Measurements from ENCODE around the gene RNU7-1. TPM values are rescaled to one million over a fixed set of nuclear protein-coding genes. Genes with fewer than 3 reads are reported as not detected.
A peak's percentile ranks its signal among the peaks of the same experiment; 100 is the strongest.

RNU7-1 gene
- total RNA-seq, 1 donor from 2014 or later: not detected

DNA sequence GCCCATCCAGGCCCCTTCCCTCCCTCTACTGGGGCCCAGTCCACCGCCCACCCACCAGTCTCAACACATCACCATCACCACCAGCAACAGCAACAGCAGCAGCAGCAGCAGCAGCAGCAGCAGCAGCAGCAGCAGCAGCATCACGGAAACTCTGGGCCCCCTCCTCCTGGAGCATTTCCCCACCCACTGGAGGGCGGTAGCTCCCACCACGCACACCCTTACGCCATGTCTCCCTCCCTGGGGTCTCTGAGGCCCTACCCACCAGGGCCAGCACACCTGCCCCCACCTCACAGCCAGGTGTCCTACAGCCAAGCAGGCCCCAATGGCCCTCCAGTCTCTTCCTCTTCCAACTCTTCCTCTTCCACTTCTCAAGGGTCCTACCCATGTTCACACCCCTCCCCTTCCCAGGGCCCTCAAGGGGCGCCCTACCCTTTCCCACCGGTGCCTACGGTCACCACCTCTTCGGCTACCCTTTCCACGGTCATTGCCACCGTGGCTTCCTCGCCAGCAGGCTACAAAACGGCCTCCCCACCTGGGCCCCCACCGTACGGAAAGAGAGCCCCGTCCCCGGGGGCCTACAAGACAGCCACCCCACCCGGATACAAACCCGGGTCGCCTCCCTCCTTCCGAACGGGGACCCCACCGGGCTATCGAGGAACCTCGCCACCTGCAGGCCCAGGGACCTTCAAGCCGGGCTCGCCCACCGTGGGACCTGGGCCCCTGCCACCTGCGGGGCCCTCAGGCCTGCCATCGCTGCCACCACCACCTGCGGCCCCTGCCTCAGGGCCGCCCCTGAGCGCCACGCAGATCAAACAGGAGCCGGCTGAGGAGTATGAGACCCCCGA is 6.8 kb upstream of the RNU7-1 start:
- peaks cover 48% of the 10 kb centered on the region for H3K4me1 Mint-ChIP-seq (ENCODE audit: low read depth)
- intact Hi-C loops (cut with micrococcal nuclease): no loop called here
- peak overlapping the region; percentile 80 for H3K4me3 Mint-ChIP-seq (ENCODE audit: low read depth)
- H3K27me3 Mint-ChIP-seq (ENCODE audit: low read depth): no peaks in the 10 kb centered on the region
- no peaks in the 10 kb centered on the region for H3K9me3 Mint-ChIP-seq
- H3K36me3 Mint-ChIP-seq (ENCODE audit: low read depth): peaks cover 60% of the 10 kb centered on the region
- DNase-seq (ENCODE audit: low spot score): peak; percentile 65
- peak overlapping the region; percentile 95 for H3K27ac Mint-ChIP-seq

DNA sequence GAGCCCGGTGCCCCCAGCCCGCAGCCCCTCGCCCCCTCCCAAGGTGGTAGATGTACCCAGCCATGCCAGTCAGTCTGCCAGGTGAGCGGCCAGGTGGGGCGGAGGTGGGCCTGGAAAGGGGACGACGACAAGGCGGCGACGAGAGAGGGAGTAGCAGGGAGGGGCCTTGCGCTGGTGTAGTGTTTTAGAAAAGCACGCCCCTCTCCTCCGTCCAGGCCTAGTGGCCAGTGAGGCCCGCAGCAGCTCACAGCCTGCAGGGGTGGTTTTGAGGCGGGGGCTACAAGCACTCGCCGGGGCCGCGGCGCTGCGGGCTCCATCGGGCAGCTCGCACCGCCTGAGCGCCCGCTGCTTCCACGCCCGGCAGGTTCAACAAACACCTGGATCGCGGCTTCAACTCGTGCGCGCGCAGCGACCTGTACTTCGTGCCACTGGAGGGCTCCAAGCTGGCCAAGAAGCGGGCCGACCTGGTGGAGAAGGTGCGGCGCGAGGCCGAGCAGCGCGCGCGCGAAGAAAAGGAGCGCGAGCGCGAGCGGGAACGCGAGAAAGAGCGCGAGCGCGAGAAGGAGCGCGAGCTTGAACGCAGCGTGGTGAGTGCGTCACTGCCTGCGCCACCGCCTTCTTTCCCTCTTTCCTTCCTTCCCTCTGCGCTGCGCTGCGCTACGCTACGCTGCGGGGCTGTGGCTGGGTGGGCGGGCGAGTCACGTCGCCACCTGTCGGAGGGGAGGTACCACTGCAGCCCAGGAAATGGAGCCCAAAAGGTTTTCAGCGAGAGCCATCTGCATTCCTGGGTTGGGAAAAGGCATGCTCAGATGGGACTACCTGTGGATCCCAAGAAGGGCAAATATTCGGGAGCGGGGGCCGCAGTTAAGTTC is 5.9 kb upstream of the RNU7-1 start:
- H3K4me1 Mint-ChIP-seq (ENCODE audit: low read depth): peaks cover 44% of the 10 kb centered on the region

DNA sequence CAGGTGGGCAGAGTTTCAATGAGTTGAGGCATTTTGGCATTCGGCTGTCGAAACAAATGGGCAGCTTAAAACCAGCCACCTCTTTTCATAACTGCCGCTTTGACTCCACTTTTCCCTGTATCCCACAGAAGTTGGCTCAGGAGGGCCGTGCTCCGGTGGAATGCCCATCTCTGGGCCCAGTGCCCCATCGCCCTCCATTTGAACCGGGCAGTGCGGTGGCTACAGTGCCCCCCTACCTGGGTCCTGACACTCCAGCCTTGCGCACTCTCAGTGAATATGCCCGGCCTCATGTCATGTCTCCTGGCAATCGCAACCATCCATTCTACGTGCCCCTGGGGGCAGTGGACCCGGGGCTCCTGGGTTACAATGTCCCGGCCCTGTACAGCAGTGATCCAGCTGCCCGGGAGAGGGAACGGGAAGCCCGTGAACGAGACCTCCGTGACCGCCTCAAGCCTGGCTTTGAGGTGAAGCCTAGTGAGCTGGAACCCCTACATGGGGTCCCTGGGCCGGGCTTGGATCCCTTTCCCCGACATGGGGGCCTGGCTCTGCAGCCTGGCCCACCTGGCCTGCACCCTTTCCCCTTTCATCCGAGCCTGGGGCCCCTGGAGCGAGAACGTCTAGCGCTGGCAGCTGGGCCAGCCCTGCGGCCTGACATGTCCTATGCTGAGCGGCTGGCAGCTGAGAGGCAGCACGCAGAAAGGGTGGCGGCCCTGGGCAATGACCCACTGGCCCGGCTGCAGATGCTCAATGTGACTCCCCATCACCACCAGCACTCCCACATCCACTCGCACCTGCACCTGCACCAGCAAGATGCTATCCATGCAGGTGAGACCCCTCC is 5.0 kb upstream of the RNU7-1 start:
- H3K9me3 Mint-ChIP-seq: no peaks in the 10 kb centered on the region
- H3K27me3 Mint-ChIP-seq (ENCODE audit: low read depth): no peaks in the 10 kb centered on the region
- peak overlapping the region; percentile 95 for H3K27ac Mint-ChIP-seq
- no peak for DNase-seq (ENCODE audit: low spot score)
- H3K36me3 Mint-ChIP-seq (ENCODE audit: low read depth): peaks cover 60% of the 10 kb centered on the region
- intact Hi-C loops (cut with micrococcal nuclease): loop anchor here (1.0 kb wide), 1 partner anchor 14 kb away; no protein-coding TSS in a partner anchor
- H3K4me1 Mint-ChIP-seq (ENCODE audit: low read depth): peaks cover 41% of the 10 kb centered on the region
- peak overlapping the region; percentile 80 for H3K4me3 Mint-ChIP-seq (ENCODE audit: low read depth)

More for the DNA sequence above, 5.9 kb upstream of the RNU7-1 start:
- peaks cover 66% of the 10 kb centered on the region for H3K36me3 Mint-ChIP-seq (ENCODE audit: low read depth)
- H3K27ac Mint-ChIP-seq: peak overlapping the region; percentile 95
- H3K9me3 Mint-ChIP-seq: no peaks in the 10 kb centered on the region
- peak; percentile 93 for DNase-seq (ENCODE audit: low spot score)
- peak overlapping the region; percentile 80 for H3K4me3 Mint-ChIP-seq (ENCODE audit: low read depth)
- no peaks in the 10 kb centered on the region for H3K27me3 Mint-ChIP-seq (ENCODE audit: low read depth)
- intact Hi-C loops (cut with micrococcal nuclease): loop anchor here (1.0 kb wide), 1 partner anchor 13 kb away; no protein-coding TSS in a partner anchor

DNA sequence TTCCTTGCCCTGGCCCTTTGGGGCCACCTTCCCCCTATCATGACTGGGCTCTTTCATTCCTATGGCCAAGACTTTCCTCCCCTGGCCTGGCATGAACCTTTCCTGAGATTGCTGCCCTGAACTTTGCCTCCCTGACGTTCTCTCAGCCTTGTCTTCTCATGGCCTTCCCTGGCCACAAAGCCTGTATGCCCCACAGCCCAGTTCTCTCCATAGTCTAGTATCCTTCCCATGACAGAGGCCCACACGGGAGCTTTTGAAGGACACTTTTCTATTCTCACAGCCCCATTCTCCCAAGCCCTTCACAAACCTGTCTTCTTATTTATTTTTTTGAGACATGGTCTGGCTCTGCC is 4.5 kb upstream of the RNU7-1 start:
- DNase-seq (ENCODE audit: low spot score): no peak
- Mint-ChIP-seq H3K4me3 (ENCODE audit: low read depth) (peak overlapping the region; percentile 56), H3K27ac (peak overlapping the region; percentile 51), H3K27me3 (ENCODE audit: low read depth) (no peaks in the 10 kb centered on the region), H3K9me3 (no peaks in the 10 kb centered on the region), H3K4me1 (ENCODE audit: low read depth) (peaks cover 38% of the 10 kb centered on the region), H3K36me3 (ENCODE audit: low read depth) (peaks cover 55% of the 10 kb centered on the region)
- intact Hi-C loops (cut with micrococcal nuclease): no loop called here

DNA sequence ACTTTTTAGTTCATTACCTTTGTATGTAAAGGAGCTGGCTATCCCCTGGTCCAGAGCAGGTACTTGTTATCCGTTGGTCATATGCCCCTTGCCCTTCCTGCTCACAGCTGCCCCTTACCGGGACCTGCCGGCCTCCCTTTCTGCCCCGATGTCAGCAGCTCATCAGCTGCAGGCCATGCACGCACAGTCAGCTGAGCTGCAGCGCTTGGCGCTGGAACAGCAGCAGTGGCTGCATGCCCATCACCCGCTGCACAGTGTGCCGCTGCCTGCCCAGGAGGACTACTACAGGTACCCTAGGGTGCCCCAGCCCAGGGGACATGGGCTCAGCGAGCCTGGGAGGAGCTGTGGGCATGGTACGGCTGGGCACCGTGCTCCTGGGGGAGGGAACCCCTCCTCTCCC is 2.3 kb upstream of the RNU7-1 start:
- no peak for DNase-seq (ENCODE audit: low spot score)
- Mint-ChIP-seq H3K36me3 (ENCODE audit: low read depth) (peaks cover 39% of the 10 kb centered on the region), H3K27me3 (ENCODE audit: low read depth) (no peaks in the 10 kb centered on the region), H3K9me3 (no peaks in the 10 kb centered on the region), H3K4me1 (ENCODE audit: low read depth) (peaks cover 37% of the 10 kb centered on the region), H3K27ac (peak overlapping the region; percentile 63), H3K4me3 (ENCODE audit: low read depth) (no peak overlapping the region)
- intact Hi-C loops (cut with micrococcal nuclease): loop anchor here (5.0 to 10.0 kb wide), 3 partner anchors 76 to 1054 kb away; partner anchors contain the start of genes C1RL and LPCAT3

DNA sequence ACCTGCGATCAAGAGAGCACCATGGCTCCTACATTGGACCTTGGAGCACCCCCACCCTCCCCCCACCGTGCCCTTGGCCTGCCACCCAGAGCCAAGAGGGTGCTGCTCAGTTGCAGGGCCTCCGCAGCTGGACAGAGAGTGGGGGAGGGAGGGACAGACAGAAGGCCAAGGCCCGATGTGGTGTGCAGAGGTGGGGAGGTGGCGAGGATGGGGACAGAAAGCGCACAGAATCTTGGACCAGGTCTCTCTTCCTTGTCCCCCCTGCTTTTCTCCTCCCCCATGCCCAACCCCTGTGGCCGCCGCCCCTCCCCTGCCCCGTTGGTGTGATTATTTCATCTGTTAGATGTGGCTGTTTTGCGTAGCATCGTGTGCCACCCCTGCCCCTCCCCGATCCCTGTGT is 1.8 kb upstream of the RNU7-1 start:
- Mint-ChIP-seq H3K27me3 (ENCODE audit: low read depth) (no peaks in the 10 kb centered on the region), H3K4me1 (ENCODE audit: low read depth) (peaks cover 34% of the 10 kb centered on the region), H3K36me3 (ENCODE audit: low read depth) (peaks cover 35% of the 10 kb centered on the region), H3K27ac (no peak overlapping the region), H3K4me3 (ENCODE audit: low read depth) (no peak overlapping the region), H3K9me3 (no peaks in the 10 kb centered on the region)
- intact Hi-C loops (cut with micrococcal nuclease): loop anchor here (5.0 to 10.0 kb wide), 3 partner anchors 76 to 1053 kb away; partner anchors contain the start of genes C1RL and LPCAT3
- DNase-seq (ENCODE audit: low spot score): no peak

DNA sequence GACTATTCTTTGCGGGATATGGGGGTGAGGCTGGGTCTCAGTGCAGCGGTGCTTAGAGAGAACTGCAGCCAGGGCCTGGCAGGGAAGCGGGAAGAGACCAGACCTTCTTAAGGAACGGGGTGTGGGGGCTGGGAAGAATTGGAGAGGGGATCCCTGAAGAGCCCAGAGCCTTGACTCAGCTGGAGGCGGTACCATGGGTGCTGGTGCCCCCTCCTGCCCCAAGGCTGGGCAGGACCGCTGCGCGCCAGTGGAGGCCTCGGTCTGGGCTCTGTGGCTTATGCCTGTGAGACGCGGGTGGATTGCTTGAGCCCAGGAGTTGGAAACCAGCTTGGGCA is 1.3 kb upstream of the RNU7-1 start:
- peak overlapping the region; percentile 99 for H3K27ac Mint-ChIP-seq
- peaks cover 37% of the 10 kb centered on the region for H3K36me3 Mint-ChIP-seq (ENCODE audit: low read depth)
- no peaks in the 10 kb centered on the region for H3K27me3 Mint-ChIP-seq (ENCODE audit: low read depth)
- intact Hi-C loops (cut with micrococcal nuclease): loop anchor here (5.0 to 10.0 kb wide), 3 partner anchors 75 to 1053 kb away; partner anchors contain the start of genes C1RL and LPCAT3
- no peak for DNase-seq (ENCODE audit: low spot score)
- no peak overlapping the region for H3K4me3 Mint-ChIP-seq (ENCODE audit: low read depth)
- no peaks in the 10 kb centered on the region for H3K9me3 Mint-ChIP-seq
- peaks cover 38% of the 10 kb centered on the region for H3K4me1 Mint-ChIP-seq (ENCODE audit: low read depth)

DNA sequence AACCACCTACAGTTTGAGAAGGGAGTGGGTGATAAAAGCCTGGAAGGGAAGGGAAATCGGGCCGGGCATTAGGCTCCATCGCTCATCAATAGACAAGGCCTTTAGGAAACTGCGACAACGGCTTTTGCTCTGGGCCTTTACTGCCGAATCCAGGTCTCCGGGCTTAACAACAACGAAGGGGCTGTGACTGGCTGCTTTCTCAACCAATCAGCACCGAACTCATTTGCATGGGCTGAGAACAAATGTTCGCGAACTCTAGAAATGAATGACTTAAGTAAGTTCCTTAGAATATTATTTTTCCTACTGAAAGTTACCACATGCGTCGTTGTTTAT is 261 bp upstream of the RNU7-1 start:
- DNase-seq (ENCODE audit: low spot score): peak; percentile 76
- no peaks in the 10 kb centered on the region for H3K27me3 Mint-ChIP-seq (ENCODE audit: low read depth)
- intact Hi-C loops (cut with micrococcal nuclease): loop anchor here (1.0 to 10.0 kb wide), 4 partner anchors 52 to 1051 kb away; partner anchors contain the start of genes C1RL and LPCAT3
- no peaks in the 10 kb centered on the region for H3K9me3 Mint-ChIP-seq
- H3K27ac Mint-ChIP-seq: peak overlapping the region; percentile 99
- peaks cover 45% of the 10 kb centered on the region for H3K4me1 Mint-ChIP-seq (ENCODE audit: low read depth)
- peaks cover 39% of the 10 kb centered on the region for H3K36me3 Mint-ChIP-seq (ENCODE audit: low read depth)
- H3K4me3 Mint-ChIP-seq (ENCODE audit: low read depth): peak overlapping the region; percentile 84

DNA sequence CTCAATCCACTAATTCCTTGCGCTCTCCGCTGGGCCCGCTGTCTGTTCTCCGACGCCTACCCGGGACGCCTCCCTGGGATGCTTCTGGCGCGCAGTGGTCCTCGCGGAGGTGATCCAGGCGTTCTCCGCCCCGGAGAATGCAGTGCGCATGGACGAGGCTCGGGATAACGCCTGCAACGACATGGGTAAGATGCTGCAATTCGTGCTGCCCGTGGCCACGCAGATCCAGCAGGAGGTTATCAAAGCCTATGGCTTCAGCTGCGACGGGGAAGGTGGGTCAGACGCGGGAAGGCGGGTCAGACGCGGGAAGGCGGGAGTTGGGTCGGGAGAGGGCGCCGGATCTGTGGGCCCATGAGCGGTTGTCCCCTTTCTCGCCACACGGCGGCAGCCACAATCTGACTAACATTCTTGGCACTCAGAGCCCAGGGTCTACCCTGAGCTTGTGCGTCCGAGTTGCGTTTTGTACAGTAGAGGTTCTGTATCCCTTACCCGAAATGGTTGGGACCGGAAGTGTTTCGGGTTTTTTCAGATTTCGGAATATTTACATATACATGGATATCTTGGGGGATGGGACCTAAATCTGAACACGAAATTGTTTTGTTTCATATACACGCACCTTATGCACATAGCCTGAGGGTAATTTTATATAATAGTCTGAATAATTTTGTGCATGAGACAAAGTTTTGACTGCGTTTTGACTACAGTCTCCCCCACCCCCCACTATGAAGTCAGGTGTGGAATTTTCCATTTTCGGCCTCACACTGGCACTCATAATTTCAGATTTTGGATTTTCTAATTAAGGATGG is 968 bp downstream of the RNU7-1 start:
- H3K4me3 Mint-ChIP-seq (ENCODE audit: low read depth): peak overlapping the region; percentile 84
- H3K36me3 Mint-ChIP-seq (ENCODE audit: low read depth): peaks cover 40% of the 10 kb centered on the region
- peaks cover 50% of the 10 kb centered on the region for H3K4me1 Mint-ChIP-seq (ENCODE audit: low read depth)
- H3K9me3 Mint-ChIP-seq: no peaks in the 10 kb centered on the region
- intact Hi-C loops (cut with micrococcal nuclease): loop anchor here (1.0 to 10.0 kb wide), 7 partner anchors 9 to 1050 kb away; partner anchors contain the start of genes C1RL, EMG1, LPCAT3 and PHB2
- DNase-seq (ENCODE audit: low spot score): peak; percentile 84
- H3K27me3 Mint-ChIP-seq (ENCODE audit: low read depth): no peaks in the 10 kb centered on the region
- H3K27ac Mint-ChIP-seq: peak overlapping the region; percentile 99

DNA sequence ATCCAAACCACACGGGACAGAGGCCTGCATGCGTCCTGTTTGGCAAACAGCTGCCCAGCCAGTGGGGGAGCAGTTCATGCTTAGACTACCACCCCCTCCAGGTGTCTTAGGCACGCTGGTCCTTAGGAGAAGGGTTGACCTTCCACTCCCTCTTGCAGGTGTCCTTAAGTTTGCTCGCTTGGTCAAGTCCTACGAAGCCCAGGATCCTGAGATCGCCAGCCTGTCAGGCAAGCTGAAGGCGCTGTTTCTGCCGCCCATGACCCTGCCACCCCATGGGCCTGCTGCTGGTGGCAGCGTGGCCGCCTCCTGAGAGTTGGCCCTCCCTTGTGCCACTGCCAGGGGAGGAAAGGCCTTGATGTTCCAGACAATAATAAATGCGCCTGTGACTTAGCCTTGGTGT is 2.0 kb downstream of the RNU7-1 start:
- intact Hi-C loops (cut with micrococcal nuclease): loop anchor here (10.0 kb wide), 1 partner anchor 1049 kb away; no protein-coding TSS in a partner anchor
- Mint-ChIP-seq H3K27ac (peak overlapping the region; percentile 99), H3K4me3 (ENCODE audit: low read depth) (peak overlapping the region; percentile 84), H3K27me3 (ENCODE audit: low read depth) (no peaks in the 10 kb centered on the region), H3K4me1 (ENCODE audit: low read depth) (peaks cover 60% of the 10 kb centered on the region), H3K36me3 (ENCODE audit: low read depth) (peaks cover 33% of the 10 kb centered on the region), H3K9me3 (no peaks in the 10 kb centered on the region)
- no peak for DNase-seq (ENCODE audit: low spot score)

DNA sequence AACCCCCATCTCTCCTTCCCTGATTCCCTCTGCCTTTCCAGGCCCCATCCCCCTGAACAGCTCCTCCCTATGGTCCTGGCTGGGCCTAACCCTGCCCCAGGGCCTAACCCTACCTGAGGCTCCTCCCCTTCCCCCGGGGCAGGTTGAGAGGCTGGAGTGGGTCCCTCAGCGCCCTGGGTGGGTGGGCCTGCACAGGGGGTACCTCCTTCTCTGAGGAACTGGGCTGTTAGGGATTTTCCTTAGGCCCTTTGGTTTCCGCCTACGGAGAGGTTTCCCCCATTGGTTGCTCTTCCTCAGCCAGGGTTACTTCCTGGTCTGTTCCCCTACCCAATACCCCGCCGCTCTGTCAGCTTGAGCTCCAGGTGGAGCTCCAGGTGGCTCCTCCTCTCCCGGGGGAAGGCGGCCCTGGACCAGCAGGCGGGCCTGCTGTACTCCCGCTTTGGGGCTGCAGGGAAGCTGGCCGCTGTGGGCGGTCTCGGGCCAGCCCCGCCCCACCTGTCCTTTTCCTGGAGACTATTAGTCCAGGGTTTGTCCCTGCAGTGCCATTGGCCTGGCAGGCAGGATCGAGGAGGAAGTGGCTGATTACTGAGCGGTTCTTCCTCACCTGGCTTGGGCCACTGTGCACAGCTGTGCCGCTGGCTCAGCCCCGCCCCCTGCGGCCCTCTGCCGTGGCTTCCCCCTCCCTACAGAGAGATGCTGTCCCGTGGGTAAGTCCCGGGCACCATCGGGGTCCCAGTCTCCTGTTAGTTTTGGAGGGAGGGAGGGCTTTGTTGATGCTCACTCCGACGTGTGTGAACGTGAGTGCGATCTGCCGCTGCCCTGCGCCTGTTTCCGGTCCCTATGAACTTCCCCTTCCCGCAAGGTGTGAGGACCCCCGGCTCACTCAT is 2.7 kb downstream of the RNU7-1 start:
- Mint-ChIP-seq H3K4me3 (ENCODE audit: low read depth) (peak overlapping the region; percentile 84), H3K4me1 (ENCODE audit: low read depth) (peaks cover 62% of the 10 kb centered on the region), H3K9me3 (no peaks in the 10 kb centered on the region), H3K36me3 (ENCODE audit: low read depth) (peaks cover 29% of the 10 kb centered on the region), H3K27me3 (ENCODE audit: low read depth) (no peaks in the 10 kb centered on the region), H3K27ac (peak overlapping the region; percentile 99)
- peak; percentile 67 for DNase-seq (ENCODE audit: low spot score)
- intact Hi-C loops (cut with micrococcal nuclease): loop anchor here (10.0 kb wide), 1 partner anchor 1049 kb away; no protein-coding TSS in a partner anchor

Measured in activated T-helper 2 cell treated with anti-CD3 and anti-CD28 coated beads, Interferon-gamma antibody, Interleukin-2, Interleukin-4, amounts not matched to agents 10 μg/mL and 5 μg/mL and 100 μg/mL, durations not matched to agents 14 hours and 24 hours and 36 hours (primary cell).